Caco-2 (cell line): ENCODE measurements around the gene KLHL25. TPM values are rescaled to one million over a fixed set of nuclear protein-coding genes. Genes with fewer than 3 reads are reported as not detected.

Experiments
- BruUV-seq: library from RNA; stranded (reverse); fragments of 400-500 nt; replicated peaks from 2 replicates; lab custom pipeline; 2021; lab: Mats Ljungman, UMichigan
- CTCF ChIA-PET: fragments of 300-600 bp; sonication (Branson Sonifier 250); formaldehyde crosslinking; loops from one replicate; lab custom pipeline; 2022; ENCODE audit warnings: antibody characterized with exemption; lab: Charles Lee
- POLR2A ChIA-PET: fragments of 300-600 bp; sonication (Branson Sonifier 250); formaldehyde crosslinking; loops from one replicate; lab custom pipeline; 2022; ENCODE audit warnings: antibody characterized with exemption; lab: Charles Lee
- DNase-seq, 2 experiments: peaks; one replicate each; pipeline versions ENCODE4 v3.0.0 to v3.0.0-alpha.2; 2020 to 2022
- H3K27me3 ChIP-seq: replicated peaks from 2 replicates; pipeline ENCODE4 v1.6.0; 2011; ENCODE audit warnings: low read length; ENCODE audit not compliant: control insufficient read depth, insufficient read depth
- H3K36me3 ChIP-seq: 2 replicates; pipeline ENCODE4 v1.5.1; 2011; ENCODE audit warnings: low read length; ENCODE audit not compliant: control insufficient read depth, insufficient read depth
- H3K4me1 ChIP-seq: fragments of 250-450 bp; sonication (Bioruptor Pico); 2 replicates; pipeline ENCODE4 v1.5.1; 2020; ENCODE audit warnings: mild to moderate bottlenecking
- H3K4me3 ChIP-seq: 2 replicates; pipeline ENCODE4 v1.5.1; 2011; ENCODE audit warnings: low read depth, mild to moderate bottlenecking, control low read depth, low read length
- H3K9me3 ChIP-seq: fragments of 250-450 bp; sonication (Bioruptor Pico); 2 replicates; pipeline ENCODE4 v1.5.1; 2020; ENCODE audit warnings: mild to moderate bottlenecking, moderate library complexity
- H3K27ac Mint-ChIP-seq: one replicate; pipeline ENCODE4 v1.8.0; 2022; ENCODE audit warnings: mixed read lengths; ENCODE audit not compliant: unreplicated experiment
- H3K27me3 Mint-ChIP-seq: one replicate; pipeline ENCODE4 v1.8.0; 2022; ENCODE audit warnings: mixed read lengths; ENCODE audit not compliant: insufficient read depth, unreplicated experiment
- H3K36me3 Mint-ChIP-seq: one replicate; pipeline ENCODE4 v1.8.0; 2022; ENCODE audit warnings: mild to moderate bottlenecking, mixed read lengths; ENCODE audit not compliant: insufficient read depth, unreplicated experiment
- H3K4me1 Mint-ChIP-seq: one replicate; pipeline ENCODE4 v1.8.0; 2022; ENCODE audit warnings: low read depth, mixed read lengths; ENCODE audit not compliant: unreplicated experiment
- H3K4me3 Mint-ChIP-seq: one replicate; pipeline ENCODE4 v1.8.0; 2022; ENCODE audit warnings: mild to moderate bottlenecking, moderate library complexity, mixed read lengths; ENCODE audit not compliant: unreplicated experiment
- H3K9me3 Mint-ChIP-seq: one replicate; pipeline ENCODE4 v1.8.0; 2022; ENCODE audit warnings: mixed read lengths; ENCODE audit not compliant: unreplicated experiment
- intact Hi-C: fragments of 100-400 bp; cut with micrococcal nuclease; formaldehyde crosslinking; loops from one replicate; pipeline ENCODE4 v1.10.0; 2022; ENCODE audit not compliant: unreplicated experiment
- total RNA-seq: library from RNA; stranded (reverse); gene quantifications from 2 replicates; pipeline ENCODE4 v1.2.3, GENCODE V29; 2022
- TF ChIP-seq, protein P1 (sequence below), 2 experiments: fragments of 200-600 bp in 1 of 2; IDR thresholded peaks; 1 replicate in 1 of 2; 2 replicates in 1 of 2; pipeline versions ENCODE4 v1.5.1 to v1.8.0; 2011 to 2022; ENCODE audit warnings: antibody characterized with exemption in 1 of 2, control low read depth in 1 of 2, inconsistent platforms in 1 of 2, low read depth in 1 of 2, low read length in 1 of 2, mild to moderate bottlenecking in 1 of 2, moderate library complexity in 1 of 2; ENCODE audit not compliant: insufficient read depth in 1 of 2, severe bottlenecking in 1 of 2, unreplicated experiment in 1 of 2

Gene KLHL25
- total RNA-seq, 1 experiment from 2014 or later, result 15.4 TPM

DNA sequence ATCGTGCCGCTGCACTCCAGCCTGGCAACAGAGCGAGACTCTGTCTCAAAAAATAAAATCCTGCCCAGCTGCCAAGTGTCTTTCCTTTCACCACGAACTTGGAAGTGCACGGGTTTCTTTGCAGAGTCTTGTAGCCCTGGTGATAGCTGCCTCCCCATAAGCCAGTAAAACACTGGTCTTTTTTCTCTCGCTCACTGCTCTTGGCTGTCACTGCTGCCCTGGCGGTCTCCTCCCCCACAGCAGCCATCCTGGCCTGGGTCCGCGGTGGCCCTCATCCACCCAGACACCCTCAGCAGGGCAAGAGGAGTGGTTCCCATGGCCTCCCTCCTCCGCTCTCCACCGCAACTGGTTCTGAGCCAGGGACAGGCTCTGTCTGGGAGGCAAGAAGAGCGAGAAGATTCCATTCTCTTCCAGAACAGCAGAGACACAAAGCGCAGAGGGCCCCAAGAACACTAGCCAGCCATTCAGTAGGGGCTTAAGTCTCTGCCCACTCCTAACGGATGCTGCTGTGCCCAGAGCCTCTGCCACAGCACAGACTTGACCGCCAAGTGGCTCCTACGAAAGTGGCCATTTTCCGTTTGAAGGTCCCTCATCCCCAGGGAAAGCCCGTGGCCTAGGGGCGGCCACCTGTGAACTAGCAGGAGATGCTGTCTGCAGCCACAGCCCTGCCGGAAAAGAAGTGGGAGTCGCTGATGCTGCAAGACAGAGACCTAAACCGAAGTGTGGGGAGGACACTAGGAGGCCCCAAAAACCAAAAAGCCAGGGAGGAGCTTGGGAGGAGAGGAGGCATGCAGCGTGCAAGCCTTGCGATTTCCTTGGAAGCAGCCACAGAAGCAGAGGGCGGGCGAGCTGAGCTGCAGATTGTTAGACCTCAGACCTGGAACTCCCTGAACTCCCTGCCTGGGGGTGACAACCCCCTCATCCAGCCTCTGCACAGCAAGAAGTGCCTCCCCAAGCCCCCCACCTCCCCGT, 44.1 kb downstream of the KLHL25 start:
- Mint-ChIP-seq H3K4me3 (no peak overlapping the region), H3K36me3 (peaks cover 79% of the 10 kb centered on the region), H3K4me1 (no peaks in the 10 kb centered on the region), H3K27me3 (no peaks in the 10 kb centered on the region), H3K27ac (no peak overlapping the region), H3K9me3 (no peaks in the 10 kb centered on the region)
- intact Hi-C loops, result no loop called here
- H3K4me1 ChIP-seq, result no peaks in the 10 kb centered on the region
- no peak overlapping the region for H3K4me3 ChIP-seq
- no peak for DNase-seq
- ChIA-PET CTCF (no interaction called here), POLR2A (no interaction called here)
- no TSS peak for BruUV-seq
- H3K36me3 ChIP-seq, result peaks cover 2% of the 10 kb centered on the region; the same call in 1 of the 2 replicates
- no peaks in the 10 kb centered on the region for H3K9me3 ChIP-seq
- TF ChIP-seq, protein P1, sequence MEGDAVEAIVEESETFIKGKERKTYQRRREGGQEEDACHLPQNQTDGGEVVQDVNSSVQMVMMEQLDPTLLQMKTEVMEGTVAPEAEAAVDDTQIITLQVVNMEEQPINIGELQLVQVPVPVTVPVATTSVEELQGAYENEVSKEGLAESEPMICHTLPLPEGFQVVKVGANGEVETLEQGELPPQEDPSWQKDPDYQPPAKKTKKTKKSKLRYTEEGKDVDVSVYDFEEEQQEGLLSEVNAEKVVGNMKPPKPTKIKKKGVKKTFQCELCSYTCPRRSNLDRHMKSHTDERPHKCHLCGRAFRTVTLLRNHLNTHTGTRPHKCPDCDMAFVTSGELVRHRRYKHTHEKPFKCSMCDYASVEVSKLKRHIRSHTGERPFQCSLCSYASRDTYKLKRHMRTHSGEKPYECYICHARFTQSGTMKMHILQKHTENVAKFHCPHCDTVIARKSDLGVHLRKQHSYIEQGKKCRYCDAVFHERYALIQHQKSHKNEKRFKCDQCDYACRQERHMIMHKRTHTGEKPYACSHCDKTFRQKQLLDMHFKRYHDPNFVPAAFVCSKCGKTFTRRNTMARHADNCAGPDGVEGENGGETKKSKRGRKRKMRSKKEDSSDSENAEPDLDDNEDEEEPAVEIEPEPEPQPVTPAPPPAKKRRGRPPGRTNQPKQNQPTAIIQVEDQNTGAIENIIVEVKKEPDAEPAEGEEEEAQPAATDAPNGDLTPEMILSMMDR (IDR thresholded peaks at IDR 0.05; ENCODE audit: insufficient read depth in 1 of 2, low read depth in 1 of 2, low read length in 1 of 2, severe bottlenecking in 1 of 2, unreplicated experiment in 1 of 2), result no peak
- H3K27me3 ChIP-seq, result no peaks in the 10 kb centered on the region

DNA sequence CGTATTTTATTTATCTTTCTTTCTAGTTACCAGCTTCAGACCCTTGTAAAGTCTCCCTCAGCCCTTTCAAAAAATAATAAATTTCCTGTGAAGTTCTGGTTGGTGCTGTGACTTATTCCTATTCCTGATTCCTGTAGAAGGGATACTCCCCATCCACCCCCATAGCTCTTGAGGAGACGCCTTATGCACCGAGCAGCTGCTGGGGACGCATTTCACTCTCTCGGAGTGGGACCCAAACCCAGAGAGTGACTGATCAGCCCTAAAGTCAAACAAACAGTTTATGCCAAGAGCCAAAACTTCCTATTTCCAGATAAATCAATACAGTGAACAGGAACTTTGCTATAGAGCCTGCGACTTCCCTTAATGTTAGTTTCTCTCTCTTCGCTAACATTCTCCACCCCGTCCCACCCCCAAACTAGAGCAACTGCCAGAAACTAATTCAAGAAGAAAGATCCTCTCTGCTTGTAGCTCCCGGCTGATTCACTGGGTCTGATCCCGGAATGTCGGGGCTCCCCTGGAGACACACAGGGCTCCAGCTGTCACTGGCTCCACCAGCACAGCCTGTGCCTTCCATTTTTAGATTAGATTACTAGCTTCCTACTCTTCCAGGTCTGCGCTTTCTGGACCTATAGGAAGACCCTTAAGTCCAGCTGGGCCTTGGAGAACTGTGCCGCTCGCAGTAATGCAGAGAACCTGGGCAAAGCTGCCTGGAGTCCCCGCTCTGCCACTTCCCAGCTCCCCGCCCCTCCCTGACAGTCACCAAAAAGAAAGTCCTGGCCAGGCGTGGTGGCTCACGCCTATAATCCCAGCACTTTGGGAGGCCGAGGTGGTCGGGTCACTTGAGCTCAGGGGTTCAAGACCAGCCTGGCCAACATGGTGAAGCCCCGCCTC, 45.2 kb downstream of the KLHL25 start:
- TF ChIP-seq, protein P1 (IDR thresholded peaks at IDR 0.05; ENCODE audit: insufficient read depth in 1 of 2, low read depth in 1 of 2, low read length in 1 of 2, severe bottlenecking in 1 of 2, unreplicated experiment in 1 of 2), result no peak
- Mint-ChIP-seq H3K27ac (no peak overlapping the region), H3K36me3 (peaks cover 84% of the 10 kb centered on the region), H3K9me3 (no peaks in the 10 kb centered on the region), H3K4me1 (no peaks in the 10 kb centered on the region), H3K4me3 (no peak overlapping the region), H3K27me3 (no peaks in the 10 kb centered on the region)
- H3K27me3 ChIP-seq, result no peaks in the 10 kb centered on the region
- no peak for DNase-seq
- ChIA-PET POLR2A (no interaction called here), CTCF (no interaction called here)
- no peaks in the 10 kb centered on the region for H3K4me1 ChIP-seq
- H3K36me3 ChIP-seq, result peaks cover 2% of the 10 kb centered on the region; the same call in 1 of the 2 replicates
- BruUV-seq, result no TSS peak
- H3K9me3 ChIP-seq, result no peaks in the 10 kb centered on the region
- no peak overlapping the region for H3K4me3 ChIP-seq
- intact Hi-C loops, result no loop called here

DNA sequence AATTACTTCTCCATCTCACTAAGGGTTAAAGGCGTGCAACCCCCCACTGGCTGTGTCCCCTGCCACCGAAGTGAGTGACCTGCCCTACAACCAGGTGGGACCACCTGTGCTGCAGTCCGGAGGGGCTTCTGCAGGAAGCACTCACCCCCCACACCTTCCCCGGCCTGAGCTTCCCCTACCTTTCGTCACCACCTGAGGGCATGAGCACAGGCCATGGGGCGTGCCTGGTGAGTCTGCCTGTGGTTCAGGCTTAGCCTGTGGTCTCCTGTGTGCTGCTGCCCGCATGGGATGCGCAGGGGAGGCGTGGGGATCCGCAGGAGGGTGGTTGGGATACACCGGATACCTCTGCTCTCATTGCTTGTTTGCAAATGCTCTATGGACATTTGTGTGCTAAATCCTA, 46.0 kb downstream of the KLHL25 start:
- H3K4me1 Mint-ChIP-seq, result no peaks in the 10 kb centered on the region
- H3K27ac Mint-ChIP-seq, result no peak overlapping the region
- no peak for DNase-seq
- ChIA-PET CTCF (no interaction called here), POLR2A (no interaction called here)
- Histone ChIP-seq H3K27me3 (no peaks in the 10 kb centered on the region), H3K4me1 (no peaks in the 10 kb centered on the region), H3K9me3 (no peaks in the 10 kb centered on the region), H3K36me3 (peaks cover 2% of the 10 kb centered on the region; the same call in 1 of the 2 replicates), H3K4me3 (no peak overlapping the region)
- intact Hi-C loops, result no loop called here
- H3K27me3 Mint-ChIP-seq, result no peaks in the 10 kb centered on the region
- no peaks in the 10 kb centered on the region for H3K9me3 Mint-ChIP-seq
- TF ChIP-seq, protein P1 (IDR thresholded peaks at IDR 0.05; ENCODE audit: insufficient read depth in 1 of 2, low read depth in 1 of 2, low read length in 1 of 2, severe bottlenecking in 1 of 2, unreplicated experiment in 1 of 2), result no peak
- TSS peak; percentile 20 for BruUV-seq
- peaks cover 89% of the 10 kb centered on the region for H3K36me3 Mint-ChIP-seq
- H3K4me3 Mint-ChIP-seq, result no peak overlapping the region
